ENCODE data around the gene DDX24. TPM values are rescaled to one million over a fixed set of nuclear protein-coding genes. Genes with fewer than 3 reads are reported as not detected.

DDX24 gene
- total and polyA plus RNA-seq, 8 donors = 39.1 to 236 (median 69.9) TPM

- Histone ChIP-seq H3K9me3 (no peaks in the 10 kb centered on the region), H3K4me1 (peaks cover 11 to 37% (median 17%) of the 10 kb centered on the region in 4 donors), H3K27me3 (no peaks in the 10 kb centered on the region), H3K4me3 (no peak overlapping the region), H3K36me3 (no peaks in the 10 kb centered on the region), H3K27ac (no peak overlapping the region)
- TF ChIP-seq EP300 (IDR thresholded peaks at IDR 0.05) (no peak), POLR2AphosphoS5 (IDR thresholded peaks at IDR 0.05) (no peak), POLR2A (IDR thresholded peaks at IDR 0.05) (no peak)
- TF ChIP-seq, protein P1, sequence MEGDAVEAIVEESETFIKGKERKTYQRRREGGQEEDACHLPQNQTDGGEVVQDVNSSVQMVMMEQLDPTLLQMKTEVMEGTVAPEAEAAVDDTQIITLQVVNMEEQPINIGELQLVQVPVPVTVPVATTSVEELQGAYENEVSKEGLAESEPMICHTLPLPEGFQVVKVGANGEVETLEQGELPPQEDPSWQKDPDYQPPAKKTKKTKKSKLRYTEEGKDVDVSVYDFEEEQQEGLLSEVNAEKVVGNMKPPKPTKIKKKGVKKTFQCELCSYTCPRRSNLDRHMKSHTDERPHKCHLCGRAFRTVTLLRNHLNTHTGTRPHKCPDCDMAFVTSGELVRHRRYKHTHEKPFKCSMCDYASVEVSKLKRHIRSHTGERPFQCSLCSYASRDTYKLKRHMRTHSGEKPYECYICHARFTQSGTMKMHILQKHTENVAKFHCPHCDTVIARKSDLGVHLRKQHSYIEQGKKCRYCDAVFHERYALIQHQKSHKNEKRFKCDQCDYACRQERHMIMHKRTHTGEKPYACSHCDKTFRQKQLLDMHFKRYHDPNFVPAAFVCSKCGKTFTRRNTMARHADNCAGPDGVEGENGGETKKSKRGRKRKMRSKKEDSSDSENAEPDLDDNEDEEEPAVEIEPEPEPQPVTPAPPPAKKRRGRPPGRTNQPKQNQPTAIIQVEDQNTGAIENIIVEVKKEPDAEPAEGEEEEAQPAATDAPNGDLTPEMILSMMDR (IDR thresholded peaks at IDR 0.05) = no peak
- intact Hi-C loops (cut with DNase I; ENCODE audit: low total_unique reads) = loop anchor here (5.0 kb wide), 1 partner anchor 108 kb away; no protein-coding TSS in a partner anchor
- no peak for DNase-seq
- 85 to 95% (median 90%) methylated on average over 7 of the region's 7 CpGs for WGBS, 5 donors
Measured at GRCh38 chr14:94029671-94030203, 51.3 kb downstream of the DDX24 start.

DNA sequence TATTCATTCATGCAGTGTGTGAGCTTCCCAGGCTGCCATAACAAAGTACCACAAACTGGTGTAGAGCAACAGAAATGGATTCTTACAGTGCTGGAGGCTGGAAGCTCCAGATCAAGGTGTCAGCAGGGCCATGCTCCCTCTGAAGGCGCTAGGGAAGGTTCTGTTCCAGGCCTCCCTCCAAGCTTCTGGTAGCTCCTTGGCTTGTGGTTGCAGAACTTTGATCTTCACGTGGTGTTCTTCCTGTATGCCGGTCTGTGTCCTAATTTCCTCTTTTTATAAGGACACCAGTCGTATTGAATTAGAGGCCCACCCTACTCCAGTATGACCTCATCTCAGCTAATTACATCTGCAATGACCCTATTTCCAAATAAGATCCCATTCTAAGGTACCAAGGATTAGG lies 51.7 kb downstream of the DDX24 start:
- Histone ChIP-seq H3K4me3 (no peak overlapping the region), H3K9me3 (no peaks in the 10 kb centered on the region), H3K27me3 (no peaks in the 10 kb centered on the region), H3K4me1 (peaks cover 11 to 37% (median 17%) of the 10 kb centered on the region in 4 donors), H3K27ac (no peak overlapping the region), H3K36me3 (no peaks in the 10 kb centered on the region)
- intact Hi-C loops (cut with DNase I; ENCODE audit: low total_unique reads) = no loop called here
- no peak for DNase-seq
- 71 to 90% (median 76%) methylated on average over 4 of the region's 4 CpGs for WGBS, 5 donors
- TF ChIP-seq, protein P1 (IDR thresholded peaks at IDR 0.05) = no peak
- TF ChIP-seq POLR2AphosphoS5 (IDR thresholded peaks at IDR 0.05) = no peak
- no peak for TF ChIP-seq EP300 (IDR thresholded peaks at IDR 0.05)
- TF ChIP-seq POLR2A (IDR thresholded peaks at IDR 0.05) = no peak

DNA sequence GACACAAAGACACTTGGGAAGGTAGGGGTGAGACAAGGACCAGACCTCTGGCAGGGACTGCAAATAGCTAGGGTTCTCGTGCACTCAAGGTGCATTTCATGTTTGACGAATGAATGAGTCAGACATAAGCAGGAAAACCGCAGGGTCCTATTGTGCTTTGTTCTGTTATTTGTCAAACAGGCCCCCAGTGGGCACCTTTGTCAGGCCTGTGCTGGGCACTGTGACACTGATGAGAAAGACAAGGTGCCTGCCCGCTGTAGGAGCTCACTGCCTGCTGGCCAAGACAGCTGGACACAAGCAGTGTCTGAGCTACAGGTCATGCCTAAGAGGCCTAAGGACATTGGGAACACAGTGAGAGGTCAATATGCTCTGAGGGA lies 52.6 kb downstream of the DDX24 start:
- Histone ChIP-seq H3K36me3 (no peaks in the 10 kb centered on the region), H3K4me3 (no peak overlapping the region), H3K4me1 (peaks cover 11 to 37% (median 17%) of the 10 kb centered on the region in 4 donors), H3K27me3 (no peaks in the 10 kb centered on the region), H3K9me3 (no peaks in the 10 kb centered on the region), H3K27ac (no peak overlapping the region)
- 46 to 61% (median 54%) methylated on average over 4 of the region's 4 CpGs for WGBS, 5 donors
- intact Hi-C loops (cut with DNase I; ENCODE audit: low total_unique reads) = no loop called here
- TF ChIP-seq EP300 (IDR thresholded peaks at IDR 0.05) = no peak
- no peak for TF ChIP-seq POLR2AphosphoS5 (IDR thresholded peaks at IDR 0.05)
- TF ChIP-seq, protein P1 (IDR thresholded peaks at IDR 0.05) = no peak
- peak in 1 of 2 donors; percentile 54 for DNase-seq

- WGBS, 5 donors = 66 to 79% (median 77%) methylated on average over 11 to 14 of the region's 14 CpGs
- DNase-seq = peak in 1 of 2 donors; percentile 30
- no peaks in the 10 kb centered on the region for H3K9me3 ChIP-seq
- no peaks in the 10 kb centered on the region for H3K36me3 ChIP-seq
- intact Hi-C loops (cut with DNase I; ENCODE audit: low total_unique reads) = no loop called here
- no peaks in the 10 kb centered on the region for H3K27me3 ChIP-seq
- TF ChIP-seq EP300 (IDR thresholded peaks at IDR 0.05) = no peak
- TF ChIP-seq, protein P1 (IDR thresholded peaks at IDR 0.05) = no peak
- TF ChIP-seq POLR2AphosphoS5 (IDR thresholded peaks at IDR 0.05) = no peak
- TF ChIP-seq POLR2A (IDR thresholded peaks at IDR 0.05) = no peak
- H3K4me3 ChIP-seq = no peak overlapping the region
- no peak overlapping the region for H3K27ac ChIP-seq
- H3K4me1 ChIP-seq = peaks cover 11 to 37% (median 17%) of the 10 kb centered on the region in 4 donors
Measured at GRCh38 chr14:94027566-94028449, 53.2 kb downstream of the DDX24 start.
